Karpas-422 (cell line): Measurements from ENCODE around the gene EXT2. TPM values are rescaled to one million over a fixed set of nuclear protein-coding genes. Genes with fewer than 3 reads are reported as not detected.

ENCODE experiments used
- DNase-seq: peaks from one replicate; pipeline ENCODE4 v3.0.0-alpha.2; 2015
- H2AFZ ChIP-seq: fragments of 200-600 bp; sonication (generic); 2 replicates; pipeline ENCODE4 v1.6.1; 2014; ENCODE audit warnings: antibody characterized with exemption, low read length, mixed read lengths
- H3K27ac ChIP-seq: fragments of 200-600 bp; sonication (generic); 2 replicates; pipeline ENCODE4 v1.5.1; 2014; ENCODE audit warnings: mild to moderate bottlenecking, low read length, moderate library complexity
- H3K27me3 ChIP-seq: fragments of 200-600 bp; sonication (generic); 2 replicates; pipeline ENCODE4 v1.6.1; 2014; ENCODE audit warnings: low read length, mixed read lengths
- H3K36me3 ChIP-seq: fragments of 200-600 bp; sonication (generic); 2 replicates; pipeline ENCODE4 v1.6.1; 2014; ENCODE audit warnings: low read length, mixed read lengths; ENCODE audit not compliant: insufficient read depth
- H3K4me1 ChIP-seq: fragments of 200-600 bp; sonication (generic); 2 replicates; pipeline ENCODE4 v1.6.1; 2014; ENCODE audit warnings: mild to moderate bottlenecking, low read length, mixed read lengths
- H3K4me2 ChIP-seq: fragments of 200-600 bp; sonication (generic); 2 replicates; pipeline ENCODE4 v1.6.1; 2014; ENCODE audit warnings: low read length, low read depth, mild to moderate bottlenecking; ENCODE audit not compliant: poor library complexity, severe bottlenecking
- H3K4me3 ChIP-seq: fragments of 200-600 bp; sonication (generic); 2 replicates; pipeline ENCODE4 v1.5.1; 2014; ENCODE audit warnings: mild to moderate bottlenecking, antibody characterized with exemption, low read length, mixed read lengths
- H3K79me2 ChIP-seq: fragments of 200-600 bp; sonication (generic); 2 replicates; pipeline ENCODE4 v1.6.1; 2014; ENCODE audit warnings: mild to moderate bottlenecking, low read length, mixed read lengths
- H3K9ac ChIP-seq: fragments of 200-600 bp; sonication (generic); 2 replicates; pipeline ENCODE4 v1.6.0; 2014; ENCODE audit warnings: low read length
- H3K9me2 ChIP-seq: fragments of 200-600 bp; sonication (generic), shearing (Covaris generic); replicated peaks from 2 replicates; pipeline ENCODE4 v1.6.0; 2014; ENCODE audit warnings: mild to moderate bottlenecking, low read length, moderate library complexity; ENCODE audit not compliant: insufficient read depth
- H3K9me3 ChIP-seq: fragments of 300-700, 200-600 bp; sonication (generic); 2 replicates; pipeline ENCODE4 v1.6.1; 2014; ENCODE audit warnings: low read length, mixed read lengths
- H4K20me1 ChIP-seq: fragments of 200-600 bp; sonication (generic); 2 replicates; pipeline ENCODE4 v1.6.1; 2014; ENCODE audit warnings: mild to moderate bottlenecking, antibody characterized with exemption, low read length, low read depth; ENCODE audit not compliant: insufficient read depth
- total RNA-seq: library from RNA; depleted of rRNA; stranded (reverse); fragments of >200 nt; shearing (Covaris generic); gene quantifications from 2 replicates; pipeline ENCODE4 v1.2.3, GENCODE V29; 2014; ENCODE audit warnings: low replicate concordance

EXT2 gene
- total RNA-seq, 1 experiment from 2014 or later: 64.0 TPM

- no peak overlapping the region for H3K4me2 ChIP-seq
- no peak overlapping the region for H3K9ac ChIP-seq
Measured at GRCh38 chr11:44078794-44079193, 16.7 kb upstream of the EXT2 start.

GRCh38 chr11:44079376-44079775 lies 16.1 kb upstream of the EXT2 start:
- Histone ChIP-seq H2AFZ (no peak overlapping the region), H3K4me2 (no peak overlapping the region), H3K27ac (no peak overlapping the region), H3K36me3 (peaks cover 4% of the 10 kb centered on the region; the same call in 1 of the 2 replicates), H3K4me1 (no peaks in the 10 kb centered on the region), H4K20me1 (no peaks in the 10 kb centered on the region), H3K9me3 (no peaks in the 10 kb centered on the region), H3K79me2 (no peaks in the 10 kb centered on the region), H3K9ac (no peak overlapping the region), H3K4me3 (no peak overlapping the region), H3K9me2 (no peaks in the 10 kb centered on the region), H3K27me3 (no peaks in the 10 kb centered on the region)
- DNase-seq: no peak

More at GRCh38 chr11:44078794-44079193, 16.7 kb upstream of the EXT2 start:
- no peaks in the 10 kb centered on the region for H3K9me2 ChIP-seq
- no peaks in the 10 kb centered on the region for H3K9me3 ChIP-seq
- H3K36me3 ChIP-seq: peaks cover 4% of the 10 kb centered on the region; the same call in 1 of the 2 replicates
- no peaks in the 10 kb centered on the region for H3K27me3 ChIP-seq
- H4K20me1 ChIP-seq: no peaks in the 10 kb centered on the region
- H3K4me1 ChIP-seq: no peaks in the 10 kb centered on the region
- no peak overlapping the region for H2AFZ ChIP-seq
- H3K27ac ChIP-seq: no peak overlapping the region
- H3K79me2 ChIP-seq: no peaks in the 10 kb centered on the region
- H3K4me3 ChIP-seq: no peak overlapping the region
- no peak for DNase-seq

DNA sequence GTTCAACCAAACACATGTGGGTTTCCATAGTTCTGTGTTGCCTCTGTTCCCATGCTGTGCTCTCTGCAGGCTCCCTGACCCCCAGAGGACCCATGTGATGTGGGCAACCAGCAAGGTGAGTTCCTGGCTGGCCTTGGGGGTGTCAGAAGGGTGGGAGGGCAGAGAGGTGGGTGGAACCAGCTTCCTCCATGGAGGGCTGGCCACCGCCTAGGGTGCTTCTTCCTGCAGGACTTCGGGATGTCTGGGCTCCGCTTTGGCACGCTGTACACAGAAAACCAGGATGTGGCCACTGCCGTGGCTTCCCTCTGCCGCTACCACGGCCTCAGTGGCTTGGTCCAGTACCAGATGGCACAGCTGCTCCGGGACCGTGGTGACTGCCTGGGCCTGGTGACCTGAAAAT lies 14.5 kb upstream of the EXT2 start:
- Histone ChIP-seq H3K79me2 (no peaks in the 10 kb centered on the region), H4K20me1 (no peaks in the 10 kb centered on the region), H3K27me3 (no peaks in the 10 kb centered on the region), H3K4me1 (no peaks in the 10 kb centered on the region), H3K27ac (no peak overlapping the region), H3K4me2 (no peak overlapping the region), H3K9me3 (no peaks in the 10 kb centered on the region), H3K36me3 (peaks cover 4% of the 10 kb centered on the region; the same call in 1 of the 2 replicates), H2AFZ (no peak overlapping the region), H3K9me2 (no peaks in the 10 kb centered on the region), H3K4me3 (no peak overlapping the region), H3K9ac (no peak overlapping the region)
- no peak for DNase-seq

DNA sequence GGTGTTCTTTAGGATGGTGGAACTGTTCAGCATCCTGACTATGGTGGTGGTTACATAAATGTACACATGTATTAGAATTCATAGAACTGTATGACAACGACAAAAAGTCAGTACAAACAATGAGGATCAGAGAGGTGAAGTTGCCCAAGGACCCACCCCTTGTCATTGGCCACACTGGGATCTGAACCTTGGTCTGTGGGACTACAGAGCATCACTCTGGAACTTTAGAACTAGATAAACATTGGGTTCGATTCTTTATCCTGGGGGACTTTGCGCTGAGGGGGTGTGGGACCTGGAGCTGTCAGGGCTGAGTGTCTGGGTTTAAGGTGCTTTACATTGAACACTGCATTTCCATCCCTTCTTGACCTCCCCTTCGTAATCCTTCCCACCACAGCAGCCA lies 12.8 kb upstream of the EXT2 start:
- no peak overlapping the region for H3K9ac ChIP-seq
- no peaks in the 10 kb centered on the region for H4K20me1 ChIP-seq
- H3K4me3 ChIP-seq: no peak overlapping the region
- H3K27ac ChIP-seq: no peak overlapping the region
- H3K36me3 ChIP-seq: no peaks in the 10 kb centered on the region
- no peaks in the 10 kb centered on the region for H3K27me3 ChIP-seq
- no peak for DNase-seq
- no peaks in the 10 kb centered on the region for H3K9me2 ChIP-seq
- no peak overlapping the region for H2AFZ ChIP-seq
- H3K79me2 ChIP-seq: no peaks in the 10 kb centered on the region
- no peaks in the 10 kb centered on the region for H3K9me3 ChIP-seq
- no peaks in the 10 kb centered on the region for H3K4me1 ChIP-seq
- no peak overlapping the region for H3K4me2 ChIP-seq

- Histone ChIP-seq H3K79me2 (no peaks in the 10 kb centered on the region), H3K9ac (no peak overlapping the region), H3K4me2 (no peak overlapping the region), H3K9me3 (no peaks in the 10 kb centered on the region), H3K9me2 (no peaks in the 10 kb centered on the region), H3K4me3 (no peak overlapping the region), H3K27me3 (no peaks in the 10 kb centered on the region), H3K36me3 (no peaks in the 10 kb centered on the region), H2AFZ (no peak overlapping the region), H3K4me1 (no peaks in the 10 kb centered on the region), H4K20me1 (no peaks in the 10 kb centered on the region), H3K27ac (no peak overlapping the region)
- DNase-seq: no peak
Measured at GRCh38 chr11:44083433-44083832, 12.0 kb upstream of the EXT2 start.

GRCh38 chr11:44083906-44084305 lies 11.6 kb upstream of the EXT2 start:
- Histone ChIP-seq H2AFZ (no peak overlapping the region), H3K9ac (no peak overlapping the region), H3K4me1 (no peaks in the 10 kb centered on the region), H3K27me3 (no peaks in the 10 kb centered on the region), H3K9me2 (no peaks in the 10 kb centered on the region), H3K9me3 (no peaks in the 10 kb centered on the region), H3K36me3 (no peaks in the 10 kb centered on the region), H3K27ac (no peak overlapping the region), H3K79me2 (no peaks in the 10 kb centered on the region), H3K4me3 (no peak overlapping the region), H3K4me2 (no peak overlapping the region), H4K20me1 (no peaks in the 10 kb centered on the region)
- DNase-seq: no peak

GRCh38 chr11:44085330-44085729 lies 10.1 kb upstream of the EXT2 start:
- Histone ChIP-seq H3K9ac (no peak overlapping the region), H3K36me3 (no peaks in the 10 kb centered on the region), H2AFZ (no peak overlapping the region), H3K27me3 (no peaks in the 10 kb centered on the region), H4K20me1 (no peaks in the 10 kb centered on the region), H3K9me3 (no peaks in the 10 kb centered on the region), H3K4me1 (peaks cover 5% of the 10 kb centered on the region), H3K27ac (no peak overlapping the region), H3K79me2 (no peaks in the 10 kb centered on the region), H3K4me2 (no peak overlapping the region), H3K4me3 (no peak overlapping the region), H3K9me2 (no peaks in the 10 kb centered on the region)
- DNase-seq: no peak

GRCh38 chr11:44088377-44088776 lies 7.1 kb upstream of the EXT2 start:
- H2AFZ ChIP-seq: no peak overlapping the region
- no peaks in the 10 kb centered on the region for H3K36me3 ChIP-seq
- H3K4me2 ChIP-seq: no peak overlapping the region
- peaks cover 5% of the 10 kb centered on the region for H3K4me1 ChIP-seq
- H3K9me2 ChIP-seq: no peaks in the 10 kb centered on the region
- H3K27me3 ChIP-seq: no peaks in the 10 kb centered on the region
- H3K9me3 ChIP-seq: no peaks in the 10 kb centered on the region
- no peak for DNase-seq
- no peak overlapping the region for H3K9ac ChIP-seq
- H4K20me1 ChIP-seq: no peaks in the 10 kb centered on the region
- H3K4me3 ChIP-seq: no peak overlapping the region
- no peak overlapping the region for H3K27ac ChIP-seq
- H3K79me2 ChIP-seq: no peaks in the 10 kb centered on the region

DNA sequence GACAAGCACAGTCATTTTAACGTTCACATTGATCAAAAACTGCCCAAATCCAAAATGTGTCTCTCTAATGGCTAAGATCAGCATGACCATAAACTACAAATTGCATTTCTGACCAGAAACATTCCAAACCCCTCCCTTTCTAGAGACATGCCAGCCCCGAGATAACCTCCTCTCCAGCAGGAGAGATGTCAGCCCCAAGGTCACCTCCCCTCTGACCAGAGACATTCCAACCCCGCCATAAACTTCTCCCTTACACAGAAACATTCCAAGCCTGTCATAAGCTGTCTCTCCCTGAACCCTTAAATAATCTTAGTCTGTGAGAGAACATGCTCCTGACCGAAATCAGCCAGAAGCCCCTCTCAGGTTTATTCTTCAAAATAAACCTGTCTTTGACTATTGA lies 6.6 kb upstream of the EXT2 start:
- Histone ChIP-seq H3K36me3 (no peaks in the 10 kb centered on the region), H3K9me2 (no peaks in the 10 kb centered on the region), H3K9me3 (no peaks in the 10 kb centered on the region), H3K27me3 (no peaks in the 10 kb centered on the region), H3K4me1 (peaks cover 5% of the 10 kb centered on the region), H3K4me2 (no peak overlapping the region), H3K79me2 (no peaks in the 10 kb centered on the region), H2AFZ (no peak overlapping the region), H4K20me1 (no peaks in the 10 kb centered on the region), H3K27ac (no peak overlapping the region), H3K4me3 (no peak overlapping the region), H3K9ac (no peak overlapping the region)
- no peak for DNase-seq
